PFSK-1 (cell line): ENCODE results near the gene TRABD2A.

ENCODE experiments used
- FOXP2 ChIP-seq: optimal IDR thresholded peaks from 2 replicates; pipeline ENCODE3; 2011; ENCODE audit warnings: borderline replicate concordance, control low read depth, inconsistent platforms; ENCODE audit not compliant: insufficient read depth; ENCODE audit errors: extremely low read length, extremely low read depth
- POLR2AphosphoS5 ChIP-seq: IDR thresholded peaks from 2 replicates; pipeline ENCODE4 v1.6.1; 2012; ENCODE audit warnings: low read depth, mild to moderate bottlenecking, control low read depth, low read length, moderate library complexity
- SIN3A ChIP-seq: IDR thresholded peaks from 2 replicates; pipeline ENCODE4 v1.6.1; 2012; ENCODE audit warnings: mild to moderate bottlenecking, low read length, moderate library complexity, borderline replicate concordance; ENCODE audit not compliant: insufficient read depth
- TAF1 ChIP-seq: IDR thresholded peaks from 2 replicates; pipeline ENCODE4 v1.6.1; 2012; ENCODE audit warnings: low read length, control low read depth, borderline replicate concordance; ENCODE audit not compliant: insufficient read depth
- TF ChIP-seq, protein P1 (sequence below), 2 experiments: IDR thresholded peaks; 2 replicates each; pipeline versions ENCODE4 v1.6.1 to v1.8.0; 2011 to 2012; ENCODE audit warnings: low read depth in 2 of 2, low read length in 2 of 2, control low read depth in 1 of 2, inconsistent platforms in 1 of 2, mild to moderate bottlenecking in 1 of 2, moderate library complexity in 1 of 2; ENCODE audit not compliant: insufficient read depth in 1 of 2

DNA sequence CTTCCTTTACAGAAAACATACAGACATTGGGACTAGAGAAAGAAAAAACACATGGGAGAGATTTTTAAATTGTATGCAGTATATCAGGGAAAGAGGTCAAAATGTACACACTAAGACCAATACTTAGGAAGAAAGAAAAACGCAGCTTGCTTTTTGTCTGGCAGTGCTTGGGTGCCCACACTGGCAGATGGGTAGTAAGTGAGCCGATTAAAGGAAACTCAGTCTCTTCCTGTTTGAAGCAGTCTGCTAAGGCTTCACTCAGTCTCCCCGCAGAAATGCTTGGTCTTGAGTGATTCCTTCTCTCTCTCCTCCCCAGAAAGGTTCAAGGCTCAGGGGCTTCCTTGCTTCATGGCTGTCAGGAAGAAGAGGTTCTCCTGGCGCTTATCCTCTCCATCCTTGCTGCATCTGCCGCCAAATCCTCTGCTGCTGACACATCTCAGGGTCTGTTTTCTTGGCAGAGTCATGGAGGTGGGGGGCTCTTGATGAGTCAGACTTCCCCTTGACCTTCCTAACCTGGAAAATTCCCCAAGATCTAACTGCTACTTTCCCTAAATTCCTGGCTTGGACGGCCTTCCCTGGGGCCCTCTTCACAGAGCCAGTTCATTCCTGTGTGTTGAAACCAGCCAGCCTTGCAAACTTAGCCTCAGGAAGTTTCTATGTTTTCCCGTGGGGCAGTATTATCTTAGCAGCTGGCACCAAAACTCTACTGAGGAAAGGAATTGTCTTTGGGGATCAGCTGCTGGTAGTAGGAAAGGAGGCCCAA, 14.1 kb upstream of the TRABD2A start:
- TF ChIP-seq POLR2AphosphoS5: no peak
- TF ChIP-seq SIN3A: no peak
- TF ChIP-seq, protein P1, sequence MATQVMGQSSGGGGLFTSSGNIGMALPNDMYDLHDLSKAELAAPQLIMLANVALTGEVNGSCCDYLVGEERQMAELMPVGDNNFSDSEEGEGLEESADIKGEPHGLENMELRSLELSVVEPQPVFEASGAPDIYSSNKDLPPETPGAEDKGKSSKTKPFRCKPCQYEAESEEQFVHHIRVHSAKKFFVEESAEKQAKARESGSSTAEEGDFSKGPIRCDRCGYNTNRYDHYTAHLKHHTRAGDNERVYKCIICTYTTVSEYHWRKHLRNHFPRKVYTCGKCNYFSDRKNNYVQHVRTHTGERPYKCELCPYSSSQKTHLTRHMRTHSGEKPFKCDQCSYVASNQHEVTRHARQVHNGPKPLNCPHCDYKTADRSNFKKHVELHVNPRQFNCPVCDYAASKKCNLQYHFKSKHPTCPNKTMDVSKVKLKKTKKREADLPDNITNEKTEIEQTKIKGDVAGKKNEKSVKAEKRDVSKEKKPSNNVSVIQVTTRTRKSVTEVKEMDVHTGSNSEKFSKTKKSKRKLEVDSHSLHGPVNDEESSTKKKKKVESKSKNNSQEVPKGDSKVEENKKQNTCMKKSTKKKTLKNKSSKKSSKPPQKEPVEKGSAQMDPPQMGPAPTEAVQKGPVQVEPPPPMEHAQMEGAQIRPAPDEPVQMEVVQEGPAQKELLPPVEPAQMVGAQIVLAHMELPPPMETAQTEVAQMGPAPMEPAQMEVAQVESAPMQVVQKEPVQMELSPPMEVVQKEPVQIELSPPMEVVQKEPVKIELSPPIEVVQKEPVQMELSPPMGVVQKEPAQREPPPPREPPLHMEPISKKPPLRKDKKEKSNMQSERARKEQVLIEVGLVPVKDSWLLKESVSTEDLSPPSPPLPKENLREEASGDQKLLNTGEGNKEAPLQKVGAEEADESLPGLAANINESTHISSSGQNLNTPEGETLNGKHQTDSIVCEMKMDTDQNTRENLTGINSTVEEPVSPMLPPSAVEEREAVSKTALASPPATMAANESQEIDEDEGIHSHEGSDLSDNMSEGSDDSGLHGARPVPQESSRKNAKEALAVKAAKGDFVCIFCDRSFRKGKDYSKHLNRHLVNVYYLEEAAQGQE (IDR thresholded peaks at IDR 0.05; ENCODE audit: insufficient read depth in 1 of 2, low read depth in 2 of 2, low read length in 2 of 2): no peak
- no peak for TF ChIP-seq TAF1
- no peak for TF ChIP-seq FOXP2
